Hepatocyte (in vitro differentiated cells): ENCODE data around the gene HOXD13. TPM values are rescaled to one million over a fixed set of nuclear protein-coding genes. Genes with fewer than 3 reads are reported as not detected.

ENCODE experiments used
- DNase-seq: peaks from one replicate; pipeline ENCODE4 v3.0.0-alpha.2; 2016; ENCODE audit warnings: low spot score
- H2AFZ ChIP-seq: fragments of 200-600 bp; sonication (generic); 2 replicates; pipeline ENCODE4 v1.6.0; 2016; ENCODE audit warnings: antibody characterized with exemption, mild to moderate bottlenecking
- H3K27ac ChIP-seq: fragments of 200-600 bp; sonication (generic); 2 replicates; pipeline ENCODE4 v1.5.1; 2016; ENCODE audit warnings: mild to moderate bottlenecking
- H3K27me3 ChIP-seq: fragments of 200-600 bp; sonication (generic); 2 replicates; pipeline ENCODE4 v1.6.1; 2016
- H3K36me3 ChIP-seq: fragments of 200-600 bp; sonication (generic); replicated peaks from 2 replicates; pipeline ENCODE4 v1.5.1; 2016; ENCODE audit warnings: low read depth; ENCODE audit not compliant: insufficient read depth
- H3K4me1 ChIP-seq: fragments of 200-600 bp; sonication (generic); 2 replicates; pipeline ENCODE4 v1.5.1; 2016; ENCODE audit warnings: mild to moderate bottlenecking, moderate library complexity; ENCODE audit not compliant: insufficient read depth
- H3K4me2 ChIP-seq: fragments of 200-600 bp; sonication (generic); 2 replicates; pipeline ENCODE4 v1.6.0; 2016
- H3K4me3 ChIP-seq: fragments of 200-600 bp; sonication (generic); 2 replicates; pipeline ENCODE4 v1.5.1; 2016; ENCODE audit warnings: mild to moderate bottlenecking
- H3K79me2 ChIP-seq: fragments of 200-600 bp; sonication (generic); 2 replicates; pipeline ENCODE4 v1.6.0; 2017; ENCODE audit warnings: mild to moderate bottlenecking
- H3K9me2 ChIP-seq: fragments of 200-600 bp; sonication (generic); replicated peaks from 2 replicates; pipeline ENCODE4 v1.6.0; 2017; ENCODE audit warnings: mild to moderate bottlenecking; ENCODE audit not compliant: insufficient read depth
- H3K9me3 ChIP-seq: fragments of 200-600 bp; sonication (generic); 2 replicates; pipeline ENCODE4 v1.5.1; 2016; ENCODE audit warnings: low read depth, mild to moderate bottlenecking
- H4K20me1 ChIP-seq: fragments of 200-600 bp; sonication (generic); 2 replicates; pipeline ENCODE4 v1.6.0; 2016; ENCODE audit warnings: mild to moderate bottlenecking; ENCODE audit not compliant: insufficient read depth, poor library complexity, severe bottlenecking
- EZH2 ChIP-seq: fragments of 200-600 bp; sonication (generic); IDR thresholded peaks from 2 replicates; pipeline ENCODE4 v1.6.1; 2016; ENCODE audit warnings: antibody characterized with exemption, mild to moderate bottlenecking, borderline replicate concordance
- EZH2phosphoT487 ChIP-seq: fragments of 200-600 bp; sonication (generic); IDR thresholded peaks from one replicate; pipeline ENCODE4 v1.6.1; 2018; ENCODE audit warnings: antibody characterized with exemption, mild to moderate bottlenecking, low read depth, moderate library complexity; ENCODE audit not compliant: unreplicated experiment, severe bottlenecking
- WGBS: methylation state at CpG from one replicate; pipeline ENCODE4 v1.1.6; 2016; ENCODE audit warnings: low lambda C conversion rate; ENCODE audit errors: missing lambda C conversion rate; 5-methylcytosine and 5-hydroxymethylcytosine counted together
- polyA plus RNA-seq: library from polyadenylated mRNA; unstranded; fragments of >200 nt; fragmentation: Nextera tagmentation; extraction: Ambion mirVana; gene quantifications from 2 replicates; pipeline ENCODE4 v1.2.1, GENCODE V29; 2016
- total RNA-seq: library from RNA; depleted of rRNA; stranded (reverse); fragments of >200 nt; gene quantifications from 2 replicates; pipeline ENCODE4 v1.2.3, GENCODE V29; 2014
- TF ChIP-seq, protein P1 (sequence below): fragments of 200-600 bp; sonication (generic); IDR thresholded peaks from 2 replicates; pipeline ENCODE4 v1.5.1; 2016; ENCODE audit warnings: antibody characterized with exemption, mild to moderate bottlenecking; ENCODE audit not compliant: poor library complexity

Gene HOXD13
- total and polyA plus RNA-seq, 2 experiments from 2014 or later, result 24.7 to 37.2 TPM

DNA sequence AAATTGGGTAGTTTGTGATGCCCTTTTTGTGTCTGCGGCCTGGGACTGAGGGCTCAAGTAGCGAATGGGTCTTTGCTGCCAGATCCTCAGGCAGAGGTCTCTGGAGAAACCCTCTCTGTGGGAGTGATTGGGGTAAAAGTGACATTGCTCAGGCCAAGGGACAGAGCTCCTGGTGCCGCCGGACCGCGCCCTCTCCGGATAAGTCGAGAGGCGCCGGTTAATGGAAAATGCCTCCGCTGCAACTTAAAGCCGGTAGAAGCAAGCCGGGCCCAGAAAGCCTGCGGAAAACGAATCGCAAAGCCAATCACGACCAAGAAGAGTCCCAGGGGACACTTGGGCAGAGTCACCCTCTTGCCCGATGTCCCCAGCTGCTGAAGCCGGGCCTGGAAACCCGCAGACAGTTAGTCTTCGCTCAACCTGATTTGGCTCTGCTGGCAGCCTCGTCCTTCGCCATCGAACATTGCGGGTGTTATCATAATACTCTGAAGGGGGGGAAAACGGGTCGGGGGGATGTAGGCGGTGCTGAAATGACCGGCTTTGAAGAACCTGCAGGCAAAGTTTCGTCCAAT lies 6.7 kb downstream of the HOXD13 start:
- Histone ChIP-seq H3K4me1 (no peaks in the 10 kb centered on the region), H3K27ac (peak overlapping the region; percentile 93), H3K9me3 (no peaks in the 10 kb centered on the region), H3K4me2 (peak overlapping the region; percentile 91), H4K20me1 (peaks cover 6% of the 10 kb centered on the region), H3K79me2 (peaks cover 64% of the 10 kb centered on the region), H3K27me3 (peaks cover 99% of the 10 kb centered on the region), H3K9me2 (no peaks in the 10 kb centered on the region), H3K4me3 (peak overlapping the region; percentile 20), H3K36me3 (no peaks in the 10 kb centered on the region), H2AFZ (no peak overlapping the region)
- TF ChIP-seq EZH2phosphoT487, result no peak
- peak; percentile 38 for TF ChIP-seq EZH2
- TF ChIP-seq, protein P1, sequence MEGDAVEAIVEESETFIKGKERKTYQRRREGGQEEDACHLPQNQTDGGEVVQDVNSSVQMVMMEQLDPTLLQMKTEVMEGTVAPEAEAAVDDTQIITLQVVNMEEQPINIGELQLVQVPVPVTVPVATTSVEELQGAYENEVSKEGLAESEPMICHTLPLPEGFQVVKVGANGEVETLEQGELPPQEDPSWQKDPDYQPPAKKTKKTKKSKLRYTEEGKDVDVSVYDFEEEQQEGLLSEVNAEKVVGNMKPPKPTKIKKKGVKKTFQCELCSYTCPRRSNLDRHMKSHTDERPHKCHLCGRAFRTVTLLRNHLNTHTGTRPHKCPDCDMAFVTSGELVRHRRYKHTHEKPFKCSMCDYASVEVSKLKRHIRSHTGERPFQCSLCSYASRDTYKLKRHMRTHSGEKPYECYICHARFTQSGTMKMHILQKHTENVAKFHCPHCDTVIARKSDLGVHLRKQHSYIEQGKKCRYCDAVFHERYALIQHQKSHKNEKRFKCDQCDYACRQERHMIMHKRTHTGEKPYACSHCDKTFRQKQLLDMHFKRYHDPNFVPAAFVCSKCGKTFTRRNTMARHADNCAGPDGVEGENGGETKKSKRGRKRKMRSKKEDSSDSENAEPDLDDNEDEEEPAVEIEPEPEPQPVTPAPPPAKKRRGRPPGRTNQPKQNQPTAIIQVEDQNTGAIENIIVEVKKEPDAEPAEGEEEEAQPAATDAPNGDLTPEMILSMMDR, result no peak
- WGBS, result 11% methylated on average over 30 of the region's 30 CpGs
- no peak for DNase-seq

DNA sequence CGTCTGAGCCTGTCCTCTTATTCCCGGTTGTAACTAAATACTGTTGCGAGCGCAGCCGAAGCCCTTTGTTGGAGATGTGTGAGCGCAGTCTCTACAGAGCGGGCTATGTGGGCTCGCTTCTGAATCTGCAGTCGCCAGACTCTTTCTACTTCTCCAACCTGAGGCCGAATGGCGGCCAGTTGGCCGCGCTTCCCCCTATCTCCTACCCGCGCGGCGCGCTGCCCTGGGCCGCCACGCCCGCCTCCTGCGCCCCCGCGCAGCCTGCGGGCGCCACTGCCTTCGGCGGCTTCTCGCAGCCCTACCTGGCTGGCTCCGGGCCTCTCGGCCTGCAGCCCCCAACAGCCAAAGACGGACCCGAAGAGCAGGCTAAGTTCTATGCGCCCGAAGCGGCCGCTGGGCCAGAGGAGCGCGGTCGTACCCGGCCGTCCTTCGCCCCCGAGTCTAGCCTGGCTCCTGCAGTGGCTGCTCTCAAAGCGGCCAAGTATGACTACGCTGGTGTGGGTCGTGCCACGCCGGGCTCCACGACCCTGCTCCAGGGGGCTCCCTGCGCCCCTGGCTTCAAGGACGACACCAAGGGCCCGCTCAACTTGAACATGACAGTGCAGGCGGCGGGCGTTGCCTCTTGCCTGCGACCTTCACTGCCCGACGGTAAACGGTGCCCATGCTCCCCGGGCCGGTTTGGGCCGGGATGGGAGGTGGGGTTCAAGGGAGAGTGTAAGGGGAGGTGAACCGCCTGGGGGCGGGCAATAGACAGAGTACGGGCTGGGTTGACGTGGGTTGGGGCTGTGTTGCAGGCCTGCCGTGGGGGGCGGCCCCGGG lies 7.4 kb downstream of the HOXD13 start, which contains the start of gene HOXD12:
TSS of gene HOXD12 (plus strand) at position 68 of the 819 bp plus-strand sequence. CDS start at position 75, 7 bp downstream.
- H3K27ac ChIP-seq, result peak within 1 kb of the TSS; percentile 93
- no peaks in the 10 kb centered on the region for H3K9me2 ChIP-seq
- WGBS, result 7% methylated on average over 66 of the region's 70 CpGs
- H2AFZ ChIP-seq, result peak within 1 kb of the TSS; percentile 30
- no peaks in the 10 kb centered on the region for H3K9me3 ChIP-seq
- no peak for DNase-seq
- peaks cover 99% of the 10 kb centered on the region for H3K27me3 ChIP-seq
- peak within 1 kb of the TSS; percentile 91 for H3K4me2 ChIP-seq
- no peaks in the 10 kb centered on the region for H3K36me3 ChIP-seq
- peak within 1 kb of the TSS; percentile 24 for H3K4me3 ChIP-seq
- H3K4me1 ChIP-seq, result no peaks in the 10 kb centered on the region
- H4K20me1 ChIP-seq, result no peaks in the 10 kb centered on the region
- peaks cover 57% of the 10 kb centered on the region for H3K79me2 ChIP-seq
- TF ChIP-seq EZH2, result peak; percentile 76
- TF ChIP-seq, protein P1, result no peak

DNA sequence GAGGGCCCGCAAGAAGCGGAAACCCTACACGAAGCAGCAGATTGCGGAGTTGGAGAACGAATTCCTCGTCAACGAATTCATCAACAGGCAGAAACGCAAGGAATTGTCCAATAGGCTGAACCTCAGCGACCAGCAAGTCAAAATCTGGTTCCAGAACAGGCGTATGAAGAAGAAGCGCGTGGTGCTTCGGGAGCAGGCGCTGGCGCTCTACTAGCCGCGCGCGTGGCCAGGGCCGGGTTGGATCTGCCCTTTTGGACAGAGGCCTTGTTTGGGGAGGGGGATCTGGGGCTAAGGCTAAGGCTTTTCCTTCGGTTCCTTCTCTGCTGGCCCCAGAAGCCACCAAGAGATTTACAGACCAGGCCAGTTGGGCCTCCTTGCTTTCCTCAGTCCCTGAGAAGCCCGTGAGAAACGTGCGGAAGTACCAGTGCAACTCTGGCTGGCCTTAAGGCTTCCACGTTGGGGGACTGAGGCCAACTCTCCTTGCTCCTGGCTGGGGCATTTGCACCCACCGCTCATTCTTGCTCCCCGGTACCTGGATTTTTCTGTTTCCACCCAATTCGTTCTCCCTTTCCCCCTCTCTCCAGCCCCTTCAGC lies 8.1 kb downstream of the HOXD13 start:
- no peaks in the 10 kb centered on the region for H3K4me1 ChIP-seq
- TF ChIP-seq, protein P1, result no peak
- TF ChIP-seq EZH2phosphoT487 (peak; percentile 22), EZH2 (no peak)
- no peaks in the 10 kb centered on the region for H3K36me3 ChIP-seq
- H3K9me3 ChIP-seq, result no peaks in the 10 kb centered on the region
- 17% methylated on average over 28 of the region's 28 CpGs for WGBS
- H2AFZ ChIP-seq, result no peak overlapping the region
- peaks cover 99% of the 10 kb centered on the region for H3K27me3 ChIP-seq
- peak overlapping the region; percentile 18 for H3K4me3 ChIP-seq
- no peaks in the 10 kb centered on the region for H3K9me2 ChIP-seq
- peak overlapping the region; percentile 93 for H3K27ac ChIP-seq
- no peak for DNase-seq
- H3K4me2 ChIP-seq, result peak overlapping the region; percentile 91
- H4K20me1 ChIP-seq, result no peaks in the 10 kb centered on the region
- peaks cover 52% of the 10 kb centered on the region for H3K79me2 ChIP-seq
